ENCODE measurements around the gene ADAMTS14.
A peak's percentile ranks its signal among the peaks of the same experiment; 100 is the strongest.

DNA sequence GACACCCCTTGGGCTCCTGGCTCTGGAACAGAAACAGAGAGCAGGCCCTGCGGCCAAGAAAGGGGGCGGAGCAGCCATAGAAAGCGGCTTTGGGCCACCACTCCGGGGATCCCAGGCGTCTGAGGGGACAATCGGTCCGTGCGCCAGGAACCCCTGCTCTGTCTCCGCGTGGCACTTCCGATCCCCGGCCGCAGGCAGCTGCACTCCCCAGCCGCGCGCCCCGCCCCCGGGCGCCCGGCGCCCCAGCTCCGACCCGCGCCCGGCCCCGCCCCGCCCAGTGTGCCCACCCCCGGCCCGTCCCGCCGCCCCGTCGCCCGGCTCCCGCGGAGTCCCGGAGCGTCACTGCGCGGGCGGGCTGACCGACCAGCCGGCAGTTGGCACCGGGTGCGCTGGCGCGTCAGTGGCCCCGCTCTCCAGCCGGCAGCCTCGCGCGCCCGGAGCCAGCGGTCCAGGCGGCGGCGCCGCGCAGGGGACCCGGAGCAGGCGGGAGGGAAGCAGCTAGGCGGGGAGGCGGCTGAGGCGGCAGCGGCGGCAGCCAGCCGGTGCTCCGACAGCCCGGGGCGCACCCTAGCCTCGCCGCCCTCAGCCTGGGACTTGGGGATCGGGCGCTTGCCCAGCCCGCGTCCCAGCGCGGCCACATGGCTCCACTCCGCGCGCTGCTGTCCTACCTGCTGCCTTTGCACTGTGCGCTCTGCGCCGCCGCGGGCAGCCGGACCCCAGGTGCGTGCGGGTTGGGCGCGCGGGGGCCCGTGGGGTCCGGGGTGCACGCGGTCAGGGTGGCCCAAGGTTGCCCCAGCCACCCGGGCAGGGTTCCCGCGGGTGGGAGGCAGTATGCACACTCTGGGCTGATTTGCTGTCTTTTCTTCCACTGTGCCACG is at the start of gene ADAMTS14:
- TF ChIP-seq, protein P1, sequence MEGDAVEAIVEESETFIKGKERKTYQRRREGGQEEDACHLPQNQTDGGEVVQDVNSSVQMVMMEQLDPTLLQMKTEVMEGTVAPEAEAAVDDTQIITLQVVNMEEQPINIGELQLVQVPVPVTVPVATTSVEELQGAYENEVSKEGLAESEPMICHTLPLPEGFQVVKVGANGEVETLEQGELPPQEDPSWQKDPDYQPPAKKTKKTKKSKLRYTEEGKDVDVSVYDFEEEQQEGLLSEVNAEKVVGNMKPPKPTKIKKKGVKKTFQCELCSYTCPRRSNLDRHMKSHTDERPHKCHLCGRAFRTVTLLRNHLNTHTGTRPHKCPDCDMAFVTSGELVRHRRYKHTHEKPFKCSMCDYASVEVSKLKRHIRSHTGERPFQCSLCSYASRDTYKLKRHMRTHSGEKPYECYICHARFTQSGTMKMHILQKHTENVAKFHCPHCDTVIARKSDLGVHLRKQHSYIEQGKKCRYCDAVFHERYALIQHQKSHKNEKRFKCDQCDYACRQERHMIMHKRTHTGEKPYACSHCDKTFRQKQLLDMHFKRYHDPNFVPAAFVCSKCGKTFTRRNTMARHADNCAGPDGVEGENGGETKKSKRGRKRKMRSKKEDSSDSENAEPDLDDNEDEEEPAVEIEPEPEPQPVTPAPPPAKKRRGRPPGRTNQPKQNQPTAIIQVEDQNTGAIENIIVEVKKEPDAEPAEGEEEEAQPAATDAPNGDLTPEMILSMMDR (IDR thresholded peaks at IDR 0.05) = no peak
- TF ChIP-seq ZBTB43 (CRISPR knock-in tag; IDR thresholded peaks at IDR 0.05) = no peak
- no peak for TF ChIP-seq IRF2 (CRISPR knock-in tag; IDR thresholded peaks at IDR 0.05; ENCODE audit: borderline replicate concordance, low read depth)
- no peak; the same call in 1 of the 2 replicates for TF ChIP-seq E2F5 (CRISPR knock-in tag; IDR thresholded peaks at IDR 0.05)
- TF ChIP-seq, protein P2, sequence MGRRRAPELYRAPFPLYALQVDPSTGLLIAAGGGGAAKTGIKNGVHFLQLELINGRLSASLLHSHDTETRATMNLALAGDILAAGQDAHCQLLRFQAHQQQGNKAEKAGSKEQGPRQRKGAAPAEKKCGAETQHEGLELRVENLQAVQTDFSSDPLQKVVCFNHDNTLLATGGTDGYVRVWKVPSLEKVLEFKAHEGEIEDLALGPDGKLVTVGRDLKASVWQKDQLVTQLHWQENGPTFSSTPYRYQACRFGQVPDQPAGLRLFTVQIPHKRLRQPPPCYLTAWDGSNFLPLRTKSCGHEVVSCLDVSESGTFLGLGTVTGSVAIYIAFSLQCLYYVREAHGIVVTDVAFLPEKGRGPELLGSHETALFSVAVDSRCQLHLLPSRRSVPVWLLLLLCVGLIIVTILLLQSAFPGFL (CRISPR knock-in tag; IDR thresholded peaks at IDR 0.05; ENCODE audit: borderline replicate concordance) = no peak
- TF ChIP-seq ZNF416 (CRISPR knock-in tag; IDR thresholded peaks at IDR 0.05) = no peak
- TF ChIP-seq, protein P3, sequence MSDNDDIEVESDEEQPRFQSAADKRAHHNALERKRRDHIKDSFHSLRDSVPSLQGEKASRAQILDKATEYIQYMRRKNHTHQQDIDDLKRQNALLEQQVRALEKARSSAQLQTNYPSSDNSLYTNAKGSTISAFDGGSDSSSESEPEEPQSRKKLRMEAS (CRISPR knock-in tag; IDR thresholded peaks at IDR 0.05) = peak; percentile 41; the same call in 1 of the 2 replicates
- TF ChIP-seq ZNF263 (CRISPR knock-in tag; IDR thresholded peaks at IDR 0.05; ENCODE audit: low read depth) = no peak
- TF ChIP-seq CREM (CRISPR knock-in tag; IDR thresholded peaks at IDR 0.05) = no peak
- no peak for TF ChIP-seq ESRRA (CRISPR knock-in tag; IDR thresholded peaks at IDR 0.05; ENCODE audit: borderline replicate concordance)
- no peak for TF ChIP-seq ZNF121 (CRISPR knock-in tag; IDR thresholded peaks at IDR 0.05)
- no peak for TF ChIP-seq HMGXB4 (CRISPR knock-in tag; IDR thresholded peaks at IDR 0.05)
- no peak for TF ChIP-seq NFE2L1 (CRISPR knock-in tag; IDR thresholded peaks at IDR 0.05)
- no peak for TF ChIP-seq USF1 (CRISPR knock-in tag; IDR thresholded peaks at IDR 0.05)

All from WTC11 (cell line).